ENCODE results near the gene CFAP126.
"Not testable (repeated sequence)": the region's sequence is repeated elsewhere in the genome, so short reads cannot be mapped to it uniquely, and the experiment has no call there.

Gene CFAP126, protein sequence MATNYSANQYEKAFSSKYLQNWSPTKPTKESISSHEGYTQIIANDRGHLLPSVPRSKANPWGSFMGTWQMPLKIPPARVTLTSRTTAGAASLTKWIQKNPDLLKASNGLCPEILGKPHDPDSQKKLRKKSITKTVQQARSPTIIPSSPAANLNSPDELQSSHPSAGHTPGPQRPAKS

DNA sequence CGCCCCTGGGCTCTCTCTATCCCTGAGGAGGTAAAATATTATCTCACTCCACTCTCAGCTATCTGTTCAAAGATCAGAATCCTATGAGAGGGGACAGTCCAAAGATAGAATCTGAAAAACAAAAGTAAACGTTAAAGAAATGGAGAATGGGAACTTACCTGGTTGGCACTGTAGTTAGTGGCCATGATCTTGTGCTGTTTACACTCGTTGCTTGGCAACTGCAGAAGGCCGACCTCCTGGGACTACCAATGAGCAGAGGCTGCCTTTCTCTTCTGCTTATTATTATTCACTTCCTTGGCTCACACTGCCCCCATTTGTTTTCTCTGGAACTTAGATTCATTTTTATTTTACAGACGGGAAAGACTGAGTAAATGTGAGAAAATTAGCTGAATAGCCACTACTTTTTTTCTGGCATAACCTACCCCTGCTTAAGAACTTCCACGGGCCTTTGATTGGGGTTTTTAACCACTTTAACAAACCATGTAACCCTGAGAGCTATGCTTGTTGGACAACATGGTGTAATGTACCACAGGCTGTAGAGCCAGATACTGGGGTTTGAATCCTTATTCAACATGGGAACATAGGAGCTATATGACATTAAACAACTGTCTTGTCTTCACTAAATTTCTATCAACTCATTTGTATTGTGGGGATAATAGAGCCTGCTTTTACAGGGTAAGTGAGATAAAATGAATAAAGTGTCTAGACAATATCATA is at the start of gene CFAP126:
CFAP126 (minus strand) TSS at position 193 of the 717 bp plus-strand sequence; CDS start at position 185, 8 bp downstream.
- DNase-seq, result peak; percentile 51

DNA sequence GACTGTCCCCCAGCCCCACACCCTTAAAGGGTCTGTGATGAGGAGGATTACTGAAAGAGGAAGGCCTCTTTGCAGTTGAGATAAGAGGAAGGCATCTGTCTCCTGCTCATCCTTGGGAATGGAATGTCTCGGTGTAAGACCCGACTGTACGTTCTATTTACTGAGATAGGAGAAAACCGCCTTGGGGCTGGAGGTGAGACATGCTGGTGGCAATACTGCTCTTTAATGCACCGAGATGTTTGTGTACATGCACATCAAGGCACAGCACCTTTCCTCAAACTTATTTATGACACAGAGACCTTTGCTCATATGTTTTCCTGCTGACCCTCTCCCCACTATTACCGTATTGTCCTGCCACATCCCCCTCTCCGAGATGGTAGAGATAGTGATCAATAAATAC is 45.4 kb upstream of the CFAP126 start:
- not testable (repeated sequence) for DNase-seq

DNA sequence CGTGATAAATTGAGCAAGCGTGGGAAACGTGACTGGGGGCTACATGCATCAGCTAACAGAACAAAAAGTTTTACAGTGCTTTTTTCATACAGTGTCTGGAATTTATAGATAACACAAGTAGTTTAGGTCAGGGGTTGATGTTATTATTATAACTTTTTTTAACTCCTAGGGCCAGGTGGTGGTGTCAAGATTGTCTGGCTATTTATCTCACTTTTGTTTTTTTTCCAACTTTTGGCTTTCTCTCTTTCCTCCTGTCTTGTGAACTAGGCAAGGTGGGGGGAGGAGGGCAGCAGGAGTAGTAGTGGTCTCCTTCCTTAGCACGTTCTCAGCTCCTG is 42.9 kb upstream of the CFAP126 start:
- not testable (repeated sequence) for DNase-seq

DNA sequence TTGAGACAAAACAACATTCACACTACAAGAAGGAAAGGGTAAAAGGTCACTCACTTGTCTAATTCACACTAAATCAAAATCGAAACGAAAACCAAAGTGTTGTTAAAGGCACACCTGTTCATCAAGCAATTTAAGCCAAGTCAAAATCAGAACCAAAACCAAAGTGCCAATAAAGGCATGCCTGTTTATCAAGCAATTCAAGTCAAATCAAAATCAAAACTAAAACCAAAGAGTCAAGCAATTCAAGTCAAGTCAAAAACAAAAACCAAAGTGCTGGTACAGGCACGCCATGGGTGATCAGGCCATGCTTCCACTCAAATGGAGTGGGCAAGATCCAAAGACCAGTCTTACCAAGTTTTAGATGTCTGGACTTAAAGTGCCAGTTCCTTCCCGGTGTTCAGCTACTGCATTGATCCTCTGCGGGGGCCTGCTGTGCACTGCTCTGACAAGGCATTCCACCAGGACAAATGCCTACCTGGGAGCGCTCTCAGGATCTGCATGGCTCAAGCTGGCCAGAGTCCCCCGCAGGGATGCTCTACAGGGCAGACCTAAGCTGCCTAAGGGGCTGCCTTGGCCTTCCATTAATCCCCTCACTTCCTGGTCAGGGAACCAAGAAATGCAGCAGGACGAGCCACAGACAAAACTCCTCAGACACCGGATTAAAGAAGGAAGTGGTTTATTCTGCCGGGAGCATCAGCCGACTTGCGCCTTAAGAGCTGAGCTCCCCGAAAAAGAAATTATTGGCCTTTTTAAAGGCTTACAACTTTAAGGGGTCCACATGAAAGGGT is 42.4 kb upstream of the CFAP126 start:
- not testable (repeated sequence) for DNase-seq

DNA sequence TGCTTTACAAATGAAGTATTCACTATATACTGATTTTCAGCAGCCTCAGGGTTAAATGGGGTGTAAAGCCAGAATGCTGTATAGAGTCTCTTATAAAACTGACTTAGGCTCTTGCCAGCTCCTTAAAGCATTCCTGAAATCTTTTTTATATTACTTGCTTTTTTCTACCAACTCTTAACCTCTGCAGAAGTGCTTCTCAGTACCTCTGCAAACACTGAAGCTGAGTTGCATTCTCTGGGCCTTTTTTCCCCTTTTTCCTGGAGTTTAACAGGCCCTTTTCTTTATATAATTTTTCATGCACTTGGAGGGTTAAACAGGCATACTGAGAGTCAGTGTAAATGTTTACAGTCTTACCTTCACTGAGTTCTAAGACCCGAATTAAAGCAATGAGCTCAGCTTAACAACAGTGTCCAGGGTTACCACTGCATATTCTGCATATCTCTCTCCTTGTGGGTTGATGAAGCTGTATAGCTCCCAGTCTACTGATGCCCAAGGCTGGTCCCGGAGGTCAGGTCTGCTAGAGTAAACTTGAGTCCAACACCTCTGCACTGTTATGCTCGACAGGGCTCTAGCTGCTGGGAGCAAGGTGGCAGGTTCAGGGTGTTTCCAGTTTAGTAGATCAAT is 40.9 kb upstream of the CFAP126 start:
- no peak for DNase-seq

DNA sequence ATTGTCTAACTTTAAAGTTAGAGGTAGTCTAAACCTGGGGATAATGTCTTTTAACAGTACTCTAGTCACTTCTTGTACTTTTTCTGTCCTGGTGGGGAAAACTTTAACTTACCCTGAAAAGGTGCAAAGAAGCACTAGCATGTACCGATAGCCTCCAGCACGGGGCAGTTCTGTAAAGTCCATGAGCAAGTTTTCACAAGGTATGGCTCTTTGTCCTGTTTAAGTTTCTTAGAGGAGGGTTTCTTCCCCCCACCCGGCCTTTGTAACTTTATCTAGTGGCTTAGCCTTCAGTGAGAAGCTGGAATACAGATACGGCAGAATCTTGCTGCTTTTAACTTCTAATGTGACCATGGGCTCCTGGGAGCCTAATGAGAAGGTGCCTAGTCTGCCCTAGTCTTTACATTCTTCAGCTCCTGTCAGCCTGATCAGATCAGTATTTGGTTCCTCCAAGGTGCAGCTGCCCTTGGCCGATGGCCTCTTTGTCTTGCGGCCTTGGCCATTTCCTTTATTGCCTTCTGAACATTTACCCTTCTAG is 39.8 kb upstream of the CFAP126 start:
- DNase-seq, result no peak

DNA sequence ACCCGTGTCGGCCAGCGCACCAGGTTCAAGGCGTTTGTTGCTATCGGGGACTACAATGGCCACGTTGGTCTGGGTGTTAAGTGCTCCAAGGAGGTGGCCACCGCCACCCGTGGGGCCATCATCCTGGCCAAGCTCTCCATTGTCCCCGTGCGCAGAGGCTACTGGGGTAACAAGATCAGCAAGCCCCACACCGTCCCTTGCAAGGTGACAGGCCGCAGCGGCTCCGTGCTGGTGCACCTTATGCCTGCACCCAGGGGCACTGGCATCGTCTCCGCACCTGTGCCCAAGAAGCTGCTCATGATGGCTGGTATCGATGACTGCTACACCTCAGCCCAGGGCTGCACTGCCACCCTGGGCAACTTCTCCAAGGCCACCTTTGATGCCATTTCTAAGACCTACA is 38.9 kb upstream of the CFAP126 start:
- not testable (repeated sequence) for DNase-seq

DNA sequence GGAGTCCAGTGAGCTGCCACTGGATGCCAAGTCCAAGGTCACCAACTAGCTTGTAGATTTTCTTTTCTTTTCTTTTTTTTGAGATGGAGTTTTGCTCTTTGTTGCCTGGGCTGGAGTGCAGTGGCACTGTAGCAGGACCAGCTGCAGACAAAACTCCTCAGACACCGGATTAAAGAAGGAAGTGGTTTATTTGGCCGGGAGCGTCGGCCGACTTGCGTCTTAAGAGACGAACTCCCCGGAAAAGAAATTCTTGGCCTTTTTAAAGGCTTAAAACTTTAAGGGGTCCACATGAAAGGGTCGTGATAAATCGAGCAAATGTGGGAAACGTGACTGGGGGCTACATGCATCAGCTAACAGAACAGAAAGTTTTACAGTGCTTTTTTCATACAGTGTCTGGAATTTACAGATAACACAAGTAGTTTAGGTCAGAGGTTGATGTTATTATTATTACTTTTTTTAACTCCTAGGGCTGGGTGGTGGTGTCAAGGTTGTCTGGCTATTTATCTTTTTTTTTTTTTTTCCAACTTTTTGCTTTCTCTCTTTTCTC is 36.4 kb upstream of the CFAP126 start:
- DNase-seq, result no peak

DNA sequence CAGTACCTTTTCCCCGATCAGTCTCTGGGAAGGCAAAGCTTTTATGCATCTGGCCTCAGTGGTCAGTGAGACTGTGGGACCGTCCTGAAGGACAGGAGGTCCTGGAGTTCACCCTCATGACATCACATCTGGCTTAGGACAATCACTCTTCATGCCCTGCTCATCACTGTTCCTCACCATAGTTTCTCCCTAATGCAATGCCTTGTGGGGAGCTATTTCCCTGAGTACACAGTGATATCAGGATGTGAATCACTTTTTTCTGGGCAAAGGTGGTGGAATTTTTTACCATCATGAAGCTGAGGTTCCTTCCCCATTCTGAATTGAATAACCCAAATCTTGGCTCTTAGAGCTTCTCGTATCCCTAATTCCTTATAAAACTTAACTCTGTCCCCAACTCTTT is 34.8 kb upstream of the CFAP126 start:
- DNase-seq, result no peak

DNA sequence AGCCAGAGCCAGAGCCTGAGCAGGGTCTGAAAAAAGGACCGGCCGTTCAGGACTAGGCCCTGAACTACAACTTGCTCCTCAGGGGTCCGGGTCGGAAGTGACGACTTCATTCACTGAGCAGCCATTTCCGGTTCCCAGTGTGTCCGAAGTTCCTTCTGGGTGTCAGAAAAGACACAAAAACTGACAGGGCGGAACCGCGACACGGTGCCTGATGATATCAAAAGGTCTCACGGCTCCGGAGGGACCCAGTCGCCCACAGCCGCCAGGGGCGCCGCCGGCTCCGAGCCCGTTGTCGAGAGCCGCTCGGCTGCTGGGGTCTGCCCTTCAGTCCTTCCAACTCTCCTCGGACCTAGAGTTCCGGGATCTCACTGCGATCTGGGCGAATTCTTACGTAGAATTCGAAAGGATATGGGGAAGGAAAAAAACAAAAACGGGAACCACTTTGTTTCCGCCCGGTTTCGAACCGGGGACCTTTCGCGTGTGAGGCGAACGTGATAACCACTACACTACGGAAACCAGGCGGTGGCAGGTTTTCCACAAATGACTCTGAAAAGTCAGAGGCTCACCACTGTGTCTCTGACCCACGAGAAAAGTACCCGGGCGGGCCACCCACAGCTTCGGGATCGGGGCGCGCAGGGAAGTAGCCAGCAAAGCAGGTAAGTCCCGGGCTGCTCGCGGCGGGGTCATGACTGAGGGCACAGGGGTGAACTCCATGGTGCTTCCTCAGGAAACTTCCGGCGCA is 31.8 kb upstream of the CFAP126 start:
- DNase-seq, result peak; percentile 57

DNA sequence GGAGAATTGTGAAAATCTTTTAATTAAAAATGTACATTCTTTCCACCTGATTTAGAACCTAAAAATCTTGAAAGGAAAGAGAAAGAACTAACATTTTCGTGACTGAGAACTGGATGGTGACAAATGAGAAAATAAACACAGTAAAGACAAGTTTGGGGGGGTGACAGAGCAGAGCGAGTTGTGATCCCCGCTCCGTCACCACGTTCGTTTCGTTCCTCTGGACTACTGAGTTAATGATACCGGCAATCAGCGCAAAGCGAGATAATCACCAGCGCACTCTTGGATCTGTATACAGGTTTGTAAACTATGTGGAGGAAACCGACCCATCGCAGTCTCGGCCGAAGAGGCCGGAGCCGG is 31.2 kb upstream of the CFAP126 start:
- no peak for DNase-seq

DNA sequence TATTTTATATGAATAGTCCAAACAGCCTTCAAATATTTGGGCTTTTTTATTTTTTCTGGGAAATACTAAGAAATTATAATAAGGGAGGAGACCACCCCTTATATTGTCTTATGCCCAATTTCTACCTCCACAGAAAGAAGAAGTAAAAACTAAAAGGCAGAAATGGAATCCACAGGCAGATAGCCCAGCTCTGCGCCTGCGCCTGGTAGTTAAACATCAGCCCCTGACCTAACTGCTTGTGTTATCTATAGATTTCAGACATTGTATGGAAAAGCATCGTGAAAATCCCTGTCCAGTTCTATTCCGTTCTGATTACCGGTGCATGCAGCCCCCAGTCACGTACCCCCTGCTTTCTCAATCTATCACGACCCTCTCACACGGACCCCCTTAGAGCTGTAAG is 29.4 kb upstream of the CFAP126 start:
- not testable (repeated sequence) for DNase-seq

DNA sequence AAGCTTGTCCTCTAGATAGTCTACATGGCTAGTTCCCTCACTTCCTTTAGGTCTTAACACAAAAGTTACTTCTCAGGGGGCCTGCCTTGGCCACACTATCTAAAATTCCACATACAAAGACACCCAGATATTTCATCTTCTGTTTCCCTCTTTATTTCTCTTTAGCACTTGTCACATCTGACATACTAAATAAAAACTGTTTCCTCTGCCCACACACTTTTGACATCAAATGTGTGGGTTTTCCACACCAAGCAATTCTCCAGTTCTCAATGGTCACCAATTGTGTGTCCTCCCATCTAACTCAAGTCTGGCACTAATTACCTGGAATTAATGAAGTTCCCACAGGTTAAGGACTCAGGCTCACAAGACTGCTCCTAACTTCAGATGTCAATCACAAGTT is 25.5 kb upstream of the CFAP126 start:
- no peak for DNase-seq

DNA sequence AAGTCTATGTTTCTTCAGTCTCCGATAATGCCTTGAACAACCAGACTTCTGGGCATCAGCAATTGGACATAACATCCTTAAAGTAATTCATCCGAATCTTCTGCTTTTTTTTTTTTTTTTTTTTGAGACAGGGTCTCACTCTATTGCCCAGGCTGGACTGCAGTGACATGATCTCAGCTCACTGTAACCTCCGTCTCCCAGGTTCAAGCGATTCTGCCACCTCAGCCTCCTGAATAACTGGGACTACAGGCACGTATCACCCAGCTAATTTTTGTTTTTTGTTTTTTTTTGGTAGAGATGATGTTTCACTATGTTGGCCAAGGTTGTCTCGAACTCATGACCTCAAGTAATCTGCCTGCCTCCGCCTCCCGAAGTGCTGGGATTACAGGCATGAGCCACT is 23.9 kb upstream of the CFAP126 start:
- DNase-seq, result no peak

DNA sequence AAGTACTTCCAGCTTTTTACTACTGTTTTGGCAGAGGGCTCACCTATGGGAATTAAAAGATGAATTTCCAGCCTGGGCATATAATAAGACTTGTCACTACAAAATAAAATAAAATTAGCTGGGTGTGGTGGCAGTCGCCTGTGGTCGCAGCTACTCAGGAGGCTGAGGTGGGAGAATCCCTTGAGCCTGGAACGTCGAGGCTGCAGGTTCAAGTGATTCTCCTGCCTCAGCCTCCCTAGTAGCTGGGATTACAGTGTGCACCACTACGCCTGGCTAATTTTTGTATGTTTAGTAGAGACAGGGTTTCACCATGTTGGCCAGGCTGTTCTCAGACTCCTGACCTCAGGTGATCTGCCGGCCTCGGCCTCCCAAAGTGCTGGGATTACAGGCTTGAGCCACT is 23.5 kb upstream of the CFAP126 start:
- not testable (repeated sequence) for DNase-seq

DNA sequence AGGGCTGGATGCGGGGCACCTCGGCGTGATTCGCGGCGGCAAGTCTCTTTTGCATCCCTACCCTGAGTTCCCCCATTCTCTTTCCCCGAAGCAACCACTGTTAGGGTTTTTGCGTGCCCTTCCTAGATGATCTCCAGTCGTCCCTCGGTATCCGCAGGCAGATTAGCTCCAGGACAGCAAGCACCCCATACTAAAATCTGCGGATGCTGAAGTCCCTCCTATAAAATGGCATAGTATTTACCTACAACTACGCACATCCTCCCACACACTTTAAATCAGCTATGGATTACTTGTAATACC is 22.8 kb upstream of the CFAP126 start:
- no peak for DNase-seq

DNA sequence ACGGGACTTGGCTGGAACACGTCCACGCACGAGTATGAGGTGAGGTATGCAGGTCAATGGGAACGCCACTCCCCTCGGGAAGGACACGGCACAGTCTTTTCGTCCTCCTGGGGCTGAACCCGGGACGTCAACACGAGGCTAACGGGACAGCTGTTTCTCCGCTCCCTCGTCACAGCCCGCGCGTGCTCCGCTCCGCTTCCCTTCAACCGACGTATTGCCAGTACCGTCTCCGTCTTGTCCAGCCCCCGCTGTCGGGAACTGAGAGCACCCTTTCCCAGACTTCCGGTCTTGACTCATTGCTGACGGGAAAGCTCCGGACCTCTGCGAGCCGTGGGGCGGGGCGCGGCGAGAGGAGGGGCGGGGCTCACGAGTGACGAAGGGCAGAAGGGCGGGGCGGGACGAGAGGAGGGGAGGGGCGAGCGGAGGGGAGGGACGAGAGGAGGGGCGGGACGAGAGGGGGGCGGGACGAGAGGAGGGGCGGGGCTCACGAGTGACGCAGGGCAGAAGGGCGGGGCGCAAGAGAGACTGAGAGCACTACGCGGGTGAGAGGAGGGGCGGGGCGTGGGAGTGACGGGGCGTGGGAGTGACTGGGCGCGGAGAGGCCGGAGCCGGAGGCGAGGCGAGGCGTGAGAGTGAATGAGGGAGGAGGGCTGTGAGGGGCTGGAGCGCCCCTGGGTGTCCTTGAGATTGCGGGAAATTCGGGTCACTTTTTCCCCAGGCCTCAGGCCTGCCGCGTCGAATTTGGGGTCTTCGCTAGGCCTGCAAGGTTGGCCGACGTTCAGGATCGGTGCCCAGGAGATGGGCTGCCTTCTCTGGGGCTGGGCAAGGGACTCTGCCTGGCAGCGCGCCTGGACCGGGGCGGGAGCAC is 22.2 kb upstream of the CFAP126 start:
- peak; percentile 96 for DNase-seq

DNA sequence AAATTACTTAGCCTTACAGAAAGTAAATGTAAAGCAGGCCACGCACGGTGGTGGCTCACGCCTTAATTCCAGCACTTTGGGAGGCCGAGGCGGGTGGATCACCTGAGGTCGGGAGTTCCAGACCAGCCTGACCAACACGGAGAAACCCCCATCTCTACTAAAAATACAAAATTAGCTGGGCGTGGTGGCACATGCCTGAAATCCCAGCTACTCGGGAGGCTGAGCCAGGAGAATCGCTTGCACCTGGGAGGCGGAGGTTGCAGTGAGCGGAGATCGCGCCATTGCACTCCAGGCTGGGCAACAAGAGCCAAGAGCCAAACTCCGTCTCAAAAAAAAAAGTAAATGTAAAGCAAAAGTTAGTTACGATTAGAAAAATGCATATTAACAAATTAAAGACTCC is 21.5 kb upstream of the CFAP126 start:
- DNase-seq, result not testable (repeated sequence)

DNA sequence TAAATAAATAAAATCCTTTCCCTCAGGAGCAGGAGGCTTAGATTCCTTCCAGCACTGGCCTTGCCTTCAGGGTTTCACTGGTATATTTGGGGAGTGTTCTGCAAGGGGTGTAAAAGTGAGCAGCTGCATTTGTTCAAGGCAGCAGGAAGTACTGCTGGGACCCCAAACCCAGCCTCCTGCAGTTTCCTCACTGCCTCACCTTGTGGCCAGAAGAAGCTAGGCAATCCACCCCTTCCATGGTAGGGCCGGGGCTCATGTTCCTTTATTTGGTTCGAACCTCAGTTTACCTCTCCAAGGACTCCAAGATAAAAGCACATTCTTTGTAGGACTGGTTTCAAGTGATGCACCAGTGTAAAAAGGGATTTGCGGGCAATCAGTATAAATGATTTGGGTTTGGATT is 21.0 kb upstream of the CFAP126 start:
- DNase-seq, result no peak

DNA sequence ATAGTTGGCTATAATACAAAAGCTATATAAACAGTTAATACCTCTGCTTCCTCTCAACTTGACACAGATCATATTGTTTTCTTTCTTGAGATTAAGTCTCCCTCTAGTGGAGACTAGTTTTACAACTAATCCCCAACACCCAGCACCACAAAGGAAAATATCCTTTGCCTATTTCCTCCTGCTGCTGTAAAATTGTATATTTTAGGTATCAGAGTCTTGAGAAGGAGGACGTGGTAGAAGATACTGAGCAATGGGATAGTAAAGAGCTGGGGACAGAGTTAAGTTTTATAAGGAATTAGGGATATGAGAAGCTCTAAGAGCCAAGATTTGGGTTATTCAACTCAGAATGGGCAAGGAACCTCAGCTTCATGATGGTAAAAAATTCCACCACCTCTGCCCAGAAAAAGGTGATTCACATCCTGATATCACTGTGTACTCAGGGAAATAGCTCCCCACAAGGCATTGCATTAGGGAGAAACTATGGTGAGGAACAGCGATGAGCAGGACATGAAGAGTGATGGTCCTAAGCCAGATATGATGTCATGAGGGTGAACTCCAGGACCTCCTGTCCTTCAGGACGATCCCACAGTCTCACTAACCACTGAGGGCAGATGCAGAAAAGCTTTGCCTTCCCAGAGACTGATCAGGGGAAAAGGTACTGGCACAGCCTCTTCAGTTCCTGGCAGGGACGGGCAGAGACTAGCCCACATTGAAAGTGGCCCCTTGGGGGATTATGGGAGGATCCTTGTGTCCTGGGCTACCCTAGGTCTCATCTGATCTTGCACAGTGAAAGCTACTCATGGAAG is 14.7 kb upstream of the CFAP126 start:
- DNase-seq, result peak; percentile 17

DNA sequence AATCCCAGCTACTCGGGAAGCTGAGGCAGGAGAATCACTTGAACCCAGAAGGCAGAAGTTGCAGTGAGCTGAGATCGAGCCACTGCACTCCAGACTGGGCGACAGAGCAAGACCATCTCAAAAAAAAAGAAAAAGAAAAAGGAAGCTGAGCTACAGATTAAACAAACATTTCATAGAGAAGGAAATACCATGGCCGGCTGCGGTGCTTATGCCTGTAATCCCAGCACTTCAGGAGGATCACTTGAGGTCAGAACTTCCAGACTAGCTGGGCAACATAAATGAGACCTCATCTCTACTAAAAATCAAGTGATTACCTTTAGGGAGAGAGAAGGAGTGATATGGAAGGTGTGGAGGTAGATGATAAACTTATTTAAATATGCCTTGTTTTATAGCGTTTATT is 14.0 kb upstream of the CFAP126 start:
- DNase-seq, result no peak
